ENCODE measurements around the gene SUMF1.

GRCh38 chr3:4411236-4411635, 55.8 kb downstream of the SUMF1 start:
- TF ChIP-seq ARNT (IDR thresholded peaks at IDR 0.05) (no peak), E2F1 (CRISPR knock-in tag; IDR thresholded peaks at IDR 0.05) (no peak), EP300 (IDR thresholded peaks at IDR 0.05; ENCODE audit: low read depth in 2 of 2, low read length in 2 of 2) (no peak), EP300 (CRISPR knock-in tag; IDR thresholded peaks at IDR 0.05; ENCODE audit: borderline replicate concordance) (no peak), SMC3 (IDR thresholded peaks at IDR 0.05; ENCODE audit: low read length) (no peak), KLF6 (CRISPR knock-in tag; IDR thresholded peaks at IDR 0.05) (no peak), HINFP (CRISPR knock-in tag; IDR thresholded peaks at IDR 0.05; ENCODE audit: low read depth) (no peak), ZKSCAN1 (IDR thresholded peaks at IDR 0.05; ENCODE audit: low read length) (no peak), HCFC1 (IDR thresholded peaks at IDR 0.05; ENCODE audit: low read depth, low read length) (no peak)
